ENCODE results near the gene C1orf167.

Gene C1orf167

DNA sequence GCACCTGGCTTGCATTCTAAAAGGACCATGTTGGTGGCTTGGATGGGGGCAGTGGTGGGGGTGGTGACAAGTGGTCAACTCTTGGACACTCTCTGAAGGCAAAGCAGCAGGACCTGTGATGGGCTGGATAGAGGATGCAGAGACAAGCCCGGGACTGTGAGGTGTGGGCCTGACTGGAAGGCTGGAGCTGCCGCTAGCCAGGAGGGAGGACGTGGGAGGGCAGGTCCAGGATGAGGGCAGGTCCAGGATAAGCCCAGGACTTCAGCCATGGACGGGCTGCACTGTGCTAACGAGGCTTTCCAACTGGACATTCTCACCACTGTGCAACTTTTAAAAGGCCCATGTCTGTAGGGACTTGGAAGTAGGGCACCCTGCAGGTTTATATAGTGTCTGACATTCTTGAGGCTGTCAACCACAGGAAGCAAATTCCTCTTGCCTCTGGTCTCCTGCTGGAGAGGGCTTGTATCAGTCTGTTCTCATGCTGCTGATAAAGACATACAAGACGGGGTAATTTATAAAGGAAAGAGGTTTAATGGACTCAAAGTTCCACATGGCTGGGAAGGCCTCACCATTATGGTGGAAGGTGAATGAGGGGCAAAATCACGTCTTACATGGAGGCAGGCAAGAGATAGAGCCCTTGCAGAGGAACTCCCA lies 8.3 kb upstream of the C1orf167 start:
- TF ChIP-seq SUZ12 (IDR thresholded peaks at IDR 0.05; ENCODE audit: extremely low read depth, insufficient read depth, insufficient read length) (no peak), ZNF274 (IDR thresholded peaks at IDR 0.05; ENCODE audit: low read depth, low read length) (no peak), YY1 (IDR thresholded peaks at IDR 0.05; ENCODE audit: insufficient read depth, insufficient read length) (no peak)
- H3K36me3 ChIP-seq (ENCODE audit: insufficient read depth, insufficient read length, low read length), result peaks cover 24% of the 10 kb centered on the region
- DNase-seq (ENCODE audit: low read depth, low spot score), result no peak
- H3K4me1 ChIP-seq (ENCODE audit: insufficient read depth, insufficient read length), result peaks cover 7% of the 10 kb centered on the region
- H3K9me3 ChIP-seq (ENCODE audit: insufficient read depth, low read length), result no peaks in the 10 kb centered on the region; the same call in 1 of the 2 replicates
- no peak overlapping the region for H3K9ac ChIP-seq (ENCODE audit: insufficient read length, low read depth)
- no peaks in the 10 kb centered on the region for H3K27me3 ChIP-seq (ENCODE audit: insufficient read depth, insufficient read length)
- no peak overlapping the region for H3K4me3 ChIP-seq (ENCODE audit: insufficient read length, low read depth)

DNA sequence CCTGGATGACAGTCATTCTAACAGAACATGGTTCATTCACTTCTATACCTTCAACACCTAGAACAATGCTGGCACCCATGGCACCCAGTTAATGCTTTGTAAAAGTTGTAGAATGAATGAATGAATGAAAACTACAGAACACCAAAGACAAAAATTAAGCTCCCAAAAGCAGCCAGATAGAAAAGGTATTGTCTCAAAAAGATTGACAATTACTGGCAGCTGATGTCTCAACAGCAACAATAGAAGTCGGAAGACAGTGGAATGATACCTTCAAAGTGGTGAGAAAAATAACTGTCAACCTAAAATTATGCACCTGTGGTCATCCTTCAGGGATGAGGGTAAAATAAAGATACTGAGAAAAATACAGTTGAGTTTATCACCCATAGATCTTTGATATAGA lies 4.9 kb upstream of the C1orf167 start:
- DNase-seq (ENCODE audit: low read depth, low spot score), result no peak
- Histone ChIP-seq H3K27me3 (ENCODE audit: insufficient read depth, insufficient read length) (peaks cover 12% of the 10 kb centered on the region), H3K4me1 (ENCODE audit: insufficient read depth, insufficient read length) (peaks cover 7% of the 10 kb centered on the region), H3K36me3 (ENCODE audit: insufficient read depth, insufficient read length, low read length) (no peaks in the 10 kb centered on the region), H3K9me3 (ENCODE audit: insufficient read depth, low read length) (no peaks in the 10 kb centered on the region; the same call in 1 of the 2 replicates), H3K9ac (ENCODE audit: insufficient read length, low read depth) (no peak overlapping the region), H3K4me3 (ENCODE audit: insufficient read length, low read depth) (no peak overlapping the region)
- TF ChIP-seq SUZ12 (IDR thresholded peaks at IDR 0.05; ENCODE audit: extremely low read depth, insufficient read depth, insufficient read length), result no peak
- no peak for TF ChIP-seq YY1 (IDR thresholded peaks at IDR 0.05; ENCODE audit: insufficient read depth, insufficient read length)
- no peak for TF ChIP-seq ZNF274 (IDR thresholded peaks at IDR 0.05; ENCODE audit: low read depth, low read length)

DNA sequence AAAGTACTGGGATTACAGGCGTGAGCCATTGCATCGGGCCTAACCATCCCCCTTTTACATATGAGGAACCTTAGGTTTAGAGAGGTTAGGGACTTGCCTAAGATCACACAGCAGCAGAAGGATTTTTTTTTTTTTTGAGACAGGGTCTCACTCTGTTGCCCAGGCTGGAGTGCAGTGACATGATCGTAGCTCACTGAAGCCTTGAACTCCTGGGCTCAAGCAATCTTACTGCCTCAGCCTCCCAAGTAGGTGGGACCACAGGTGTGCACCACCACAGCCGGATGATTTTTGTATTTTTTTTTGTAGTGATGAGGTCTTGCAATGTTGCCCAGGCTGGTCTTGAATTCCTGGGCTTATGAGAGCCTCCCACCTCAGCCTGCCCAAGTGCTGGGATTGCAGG lies 2.2 kb upstream of the C1orf167 start:
- peaks cover 16% of the 10 kb centered on the region for H3K27me3 ChIP-seq (ENCODE audit: insufficient read depth, insufficient read length)
- no peaks in the 10 kb centered on the region; the same call in 1 of the 2 replicates for H3K9me3 ChIP-seq (ENCODE audit: insufficient read depth, low read length)
- H3K4me1 ChIP-seq (ENCODE audit: insufficient read depth, insufficient read length), result peaks cover 3% of the 10 kb centered on the region
- H3K36me3 ChIP-seq (ENCODE audit: insufficient read depth, insufficient read length, low read length), result no peaks in the 10 kb centered on the region
- no peak for TF ChIP-seq SUZ12 (IDR thresholded peaks at IDR 0.05; ENCODE audit: extremely low read depth, insufficient read depth, insufficient read length)
- TF ChIP-seq ZNF274 (IDR thresholded peaks at IDR 0.05; ENCODE audit: low read depth, low read length), result no peak
- TF ChIP-seq YY1 (IDR thresholded peaks at IDR 0.05; ENCODE audit: insufficient read depth, insufficient read length), result no peak
- H3K9ac ChIP-seq (ENCODE audit: insufficient read length, low read depth), result no peak overlapping the region
- no peak for DNase-seq (ENCODE audit: low read depth, low spot score)
- H3K4me3 ChIP-seq (ENCODE audit: insufficient read length, low read depth), result no peak overlapping the region

DNA sequence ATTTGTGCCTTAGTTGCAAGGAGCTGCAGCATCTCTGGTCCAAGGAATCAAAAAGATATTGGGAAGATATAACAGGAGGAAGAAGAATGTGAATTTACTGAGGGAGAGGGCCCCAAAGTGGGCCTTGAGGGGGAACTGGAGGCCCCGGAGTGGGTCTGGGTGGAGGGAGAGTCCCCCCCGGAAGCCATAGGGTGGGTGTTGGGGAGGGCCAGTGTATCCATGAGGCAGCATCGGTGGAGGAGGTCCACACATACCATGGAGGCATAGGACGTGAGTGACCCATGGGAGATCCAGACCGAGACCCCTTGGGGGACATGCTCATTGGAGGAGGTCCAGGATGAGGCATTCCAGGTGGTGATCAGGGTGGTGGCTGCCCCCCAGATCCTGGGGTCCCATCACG lies 708 bp upstream of the C1orf167 start:
- no peaks in the 10 kb centered on the region; the same call in 1 of the 2 replicates for H3K9me3 ChIP-seq (ENCODE audit: insufficient read depth, low read length)
- peaks cover 4% of the 10 kb centered on the region for H3K4me1 ChIP-seq (ENCODE audit: insufficient read depth, insufficient read length)
- H3K9ac ChIP-seq (ENCODE audit: insufficient read length, low read depth), result no peak overlapping the region
- TF ChIP-seq YY1 (IDR thresholded peaks at IDR 0.05; ENCODE audit: insufficient read depth, insufficient read length) (no peak), SUZ12 (IDR thresholded peaks at IDR 0.05; ENCODE audit: extremely low read depth, insufficient read depth, insufficient read length) (no peak), ZNF274 (IDR thresholded peaks at IDR 0.05; ENCODE audit: low read depth, low read length) (no peak)
- no peak for DNase-seq (ENCODE audit: low read depth, low spot score)
- peaks cover 16% of the 10 kb centered on the region for H3K27me3 ChIP-seq (ENCODE audit: insufficient read depth, insufficient read length)
- no peak overlapping the region for H3K4me3 ChIP-seq (ENCODE audit: insufficient read length, low read depth)
- H3K36me3 ChIP-seq (ENCODE audit: insufficient read depth, insufficient read length, low read length), result no peaks in the 10 kb centered on the region

DNA sequence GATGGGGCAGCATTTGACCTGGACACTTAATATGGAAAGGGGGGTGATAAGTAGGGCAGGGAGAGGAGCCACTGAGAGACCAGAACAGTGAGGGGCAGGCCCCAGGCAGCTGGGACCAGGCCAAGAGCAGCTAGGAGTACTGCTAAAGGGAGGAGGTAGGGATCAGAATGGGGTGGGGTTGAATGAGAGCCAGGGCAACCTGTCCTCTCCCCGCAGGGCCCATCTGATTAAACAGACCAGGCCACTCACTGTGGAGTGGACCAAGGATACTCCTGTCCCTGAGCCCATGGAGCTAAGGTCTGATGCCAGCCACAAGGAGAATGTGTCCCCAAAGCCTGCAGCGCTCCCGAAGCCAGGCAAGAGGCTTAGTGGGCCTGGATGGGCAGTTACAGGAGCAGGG lies 2.1 kb downstream of the C1orf167 start:
- TF ChIP-seq SUZ12 (IDR thresholded peaks at IDR 0.05; ENCODE audit: extremely low read depth, insufficient read depth, insufficient read length), result no peak
- no peak for TF ChIP-seq YY1 (IDR thresholded peaks at IDR 0.05; ENCODE audit: insufficient read depth, insufficient read length)
- TF ChIP-seq ZNF274 (IDR thresholded peaks at IDR 0.05; ENCODE audit: low read depth, low read length), result no peak

DNA sequence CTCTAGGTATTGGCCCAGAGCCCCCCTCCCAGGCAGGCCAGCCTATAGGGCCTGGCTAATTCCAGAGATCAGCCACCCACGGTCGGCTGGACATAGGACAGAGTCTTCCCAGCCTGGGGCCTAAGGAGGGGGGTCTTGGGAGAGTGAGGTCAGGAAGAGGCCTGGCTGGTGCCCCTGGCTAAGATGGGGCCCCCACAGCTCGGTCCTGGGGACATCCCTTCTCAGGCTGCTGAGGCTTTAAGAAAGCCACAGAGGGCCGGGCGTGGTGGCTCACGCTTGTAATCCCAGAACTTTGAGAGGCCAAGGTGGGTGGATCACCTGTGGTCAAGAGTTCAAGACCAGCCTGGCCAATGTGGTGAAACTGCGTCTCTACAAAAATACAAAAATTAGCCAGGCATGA lies 2.5 kb downstream of the C1orf167 start:
- no peak for TF ChIP-seq SUZ12 (IDR thresholded peaks at IDR 0.05; ENCODE audit: extremely low read depth, insufficient read depth, insufficient read length)
- TF ChIP-seq YY1 (IDR thresholded peaks at IDR 0.05; ENCODE audit: insufficient read depth, insufficient read length), result no peak
- no peak for TF ChIP-seq ZNF274 (IDR thresholded peaks at IDR 0.05; ENCODE audit: low read depth, low read length)
- no peak for DNase-seq (ENCODE audit: low read depth, low spot score)
- no peak overlapping the region for H3K4me3 ChIP-seq (ENCODE audit: insufficient read length, low read depth)
- H3K9ac ChIP-seq (ENCODE audit: insufficient read length, low read depth), result no peak overlapping the region
- H3K36me3 ChIP-seq (ENCODE audit: insufficient read depth, insufficient read length, low read length), result no peaks in the 10 kb centered on the region
- peaks cover 12% of the 10 kb centered on the region for H3K4me1 ChIP-seq (ENCODE audit: insufficient read depth, insufficient read length)
- no peaks in the 10 kb centered on the region for H3K9me3 ChIP-seq (ENCODE audit: insufficient read depth, low read length)
- H3K27me3 ChIP-seq (ENCODE audit: insufficient read depth, insufficient read length), result peaks cover 16% of the 10 kb centered on the region

More for the DNA sequence above, 2.1 kb downstream of the C1orf167 start:
- Histone ChIP-seq H3K27me3 (ENCODE audit: insufficient read depth, insufficient read length) (peaks cover 16% of the 10 kb centered on the region), H3K36me3 (ENCODE audit: insufficient read depth, insufficient read length, low read length) (no peaks in the 10 kb centered on the region), H3K9me3 (ENCODE audit: insufficient read depth, low read length) (no peaks in the 10 kb centered on the region), H3K4me1 (ENCODE audit: insufficient read depth, insufficient read length) (peaks cover 12% of the 10 kb centered on the region), H3K9ac (ENCODE audit: insufficient read length, low read depth) (no peak overlapping the region), H3K4me3 (ENCODE audit: insufficient read length, low read depth) (no peak overlapping the region)
- no peak for DNase-seq (ENCODE audit: low read depth, low spot score)

DNA sequence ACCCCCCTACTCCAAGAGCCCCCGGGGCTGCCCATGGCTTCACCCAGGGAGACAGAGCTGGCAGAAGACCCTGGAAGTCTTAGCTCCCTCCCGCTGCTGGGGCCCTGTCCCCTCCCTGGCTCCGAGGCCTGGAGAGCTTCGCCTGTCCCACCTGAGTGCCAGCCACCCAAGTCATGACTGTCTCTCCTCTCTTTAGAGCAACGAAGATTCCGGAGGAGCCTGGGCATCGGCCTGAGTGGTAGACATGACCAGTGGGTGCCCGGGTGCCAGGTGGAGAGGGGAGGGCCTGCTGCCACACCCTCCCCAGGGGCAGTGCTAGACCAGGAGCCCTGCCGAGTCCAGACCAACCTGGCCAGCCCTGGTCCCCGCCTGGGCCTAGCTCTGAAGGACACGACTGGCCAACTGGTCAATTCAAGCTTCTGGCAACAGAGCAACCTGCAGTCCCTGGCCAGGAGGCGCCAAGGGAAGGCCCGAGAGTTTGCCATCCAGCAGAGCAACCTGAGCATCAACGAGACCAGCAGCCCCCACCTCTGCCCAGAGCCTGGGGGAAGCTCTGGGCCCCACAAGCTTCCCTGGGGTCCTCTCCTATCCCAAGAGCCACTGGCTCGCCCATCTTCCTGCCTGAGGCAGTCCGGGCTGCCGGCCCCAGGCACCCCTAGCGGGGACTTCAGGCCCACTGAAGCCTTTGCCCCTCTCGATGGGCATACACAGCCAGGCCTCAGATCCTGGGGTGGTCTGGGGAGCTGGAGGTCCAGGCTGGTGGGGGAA lies 3.9 kb downstream of the C1orf167 start:
- no peak overlapping the region for H3K4me3 ChIP-seq (ENCODE audit: insufficient read length, low read depth)
- DNase-seq (ENCODE audit: low read depth, low spot score), result no peak
- no peak for TF ChIP-seq ZNF274 (IDR thresholded peaks at IDR 0.05; ENCODE audit: low read depth, low read length)
- TF ChIP-seq YY1 (IDR thresholded peaks at IDR 0.05; ENCODE audit: insufficient read depth, insufficient read length), result no peak
- no peak for TF ChIP-seq SUZ12 (IDR thresholded peaks at IDR 0.05; ENCODE audit: extremely low read depth, insufficient read depth, insufficient read length)
- H3K9me3 ChIP-seq (ENCODE audit: insufficient read depth, low read length), result no peaks in the 10 kb centered on the region
- peaks cover 12% of the 10 kb centered on the region for H3K4me1 ChIP-seq (ENCODE audit: insufficient read depth, insufficient read length)
- H3K27me3 ChIP-seq (ENCODE audit: insufficient read depth, insufficient read length), result peaks cover 16% of the 10 kb centered on the region
- no peaks in the 10 kb centered on the region for H3K36me3 ChIP-seq (ENCODE audit: insufficient read depth, insufficient read length, low read length)
- no peak overlapping the region for H3K9ac ChIP-seq (ENCODE audit: insufficient read length, low read depth)

All from NT2/D1 (cell line).